HL-60 (cell line): ENCODE data around the gene SLC38A2.

Experiments used
- GABPA ChIP-seq: IDR thresholded peaks from 2 replicates; pipeline ENCODE4 v1.6.1; 2012; ENCODE audit warnings: low read depth
- POLR2AphosphoS5 ChIP-seq: IDR thresholded peaks from 2 replicates; pipeline ENCODE4 v1.6.1; 2012; ENCODE audit warnings: low read depth
- SPI1 ChIP-seq: IDR thresholded peaks from 2 replicates; pipeline ENCODE4 v1.6.1; 2012; ENCODE audit warnings: low read depth, mild to moderate bottlenecking, borderline replicate concordance
- TF ChIP-seq, protein P1 (sequence below): IDR thresholded peaks from one replicate; pipeline ENCODE4 v1.5.1; 2011; ENCODE audit warnings: low read length, control low read depth, inconsistent platforms; ENCODE audit not compliant: insufficient read depth
- TF ChIP-seq, protein P2 (sequence below): IDR thresholded peaks from 2 replicates; pipeline ENCODE4 v1.6.1; 2012; ENCODE audit warnings: low read depth; ENCODE audit not compliant: insufficient replicate concordance

DNA sequence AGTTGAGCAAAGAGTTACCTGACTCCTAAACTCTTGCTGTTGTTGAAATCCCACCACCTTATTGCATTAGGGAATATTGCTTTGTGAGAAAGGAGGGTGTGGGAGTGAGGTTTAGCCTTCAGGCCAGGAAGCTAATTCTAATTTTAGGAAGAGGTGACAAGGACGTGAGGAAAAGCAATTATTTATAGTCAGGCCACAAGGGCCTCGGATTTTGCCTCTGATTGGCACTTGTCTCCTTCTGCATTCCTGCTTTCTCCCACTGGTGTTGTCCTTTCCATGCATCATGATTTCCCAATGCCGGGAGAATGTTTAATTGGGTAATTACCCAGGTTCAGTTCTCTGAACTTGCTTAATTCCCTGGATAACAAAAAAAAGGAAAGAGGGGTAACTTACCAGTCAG, 37.9 kb upstream of the SLC38A2 start:
- TF ChIP-seq, protein P1, sequence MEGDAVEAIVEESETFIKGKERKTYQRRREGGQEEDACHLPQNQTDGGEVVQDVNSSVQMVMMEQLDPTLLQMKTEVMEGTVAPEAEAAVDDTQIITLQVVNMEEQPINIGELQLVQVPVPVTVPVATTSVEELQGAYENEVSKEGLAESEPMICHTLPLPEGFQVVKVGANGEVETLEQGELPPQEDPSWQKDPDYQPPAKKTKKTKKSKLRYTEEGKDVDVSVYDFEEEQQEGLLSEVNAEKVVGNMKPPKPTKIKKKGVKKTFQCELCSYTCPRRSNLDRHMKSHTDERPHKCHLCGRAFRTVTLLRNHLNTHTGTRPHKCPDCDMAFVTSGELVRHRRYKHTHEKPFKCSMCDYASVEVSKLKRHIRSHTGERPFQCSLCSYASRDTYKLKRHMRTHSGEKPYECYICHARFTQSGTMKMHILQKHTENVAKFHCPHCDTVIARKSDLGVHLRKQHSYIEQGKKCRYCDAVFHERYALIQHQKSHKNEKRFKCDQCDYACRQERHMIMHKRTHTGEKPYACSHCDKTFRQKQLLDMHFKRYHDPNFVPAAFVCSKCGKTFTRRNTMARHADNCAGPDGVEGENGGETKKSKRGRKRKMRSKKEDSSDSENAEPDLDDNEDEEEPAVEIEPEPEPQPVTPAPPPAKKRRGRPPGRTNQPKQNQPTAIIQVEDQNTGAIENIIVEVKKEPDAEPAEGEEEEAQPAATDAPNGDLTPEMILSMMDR = no peak
- TF ChIP-seq, protein P2, sequence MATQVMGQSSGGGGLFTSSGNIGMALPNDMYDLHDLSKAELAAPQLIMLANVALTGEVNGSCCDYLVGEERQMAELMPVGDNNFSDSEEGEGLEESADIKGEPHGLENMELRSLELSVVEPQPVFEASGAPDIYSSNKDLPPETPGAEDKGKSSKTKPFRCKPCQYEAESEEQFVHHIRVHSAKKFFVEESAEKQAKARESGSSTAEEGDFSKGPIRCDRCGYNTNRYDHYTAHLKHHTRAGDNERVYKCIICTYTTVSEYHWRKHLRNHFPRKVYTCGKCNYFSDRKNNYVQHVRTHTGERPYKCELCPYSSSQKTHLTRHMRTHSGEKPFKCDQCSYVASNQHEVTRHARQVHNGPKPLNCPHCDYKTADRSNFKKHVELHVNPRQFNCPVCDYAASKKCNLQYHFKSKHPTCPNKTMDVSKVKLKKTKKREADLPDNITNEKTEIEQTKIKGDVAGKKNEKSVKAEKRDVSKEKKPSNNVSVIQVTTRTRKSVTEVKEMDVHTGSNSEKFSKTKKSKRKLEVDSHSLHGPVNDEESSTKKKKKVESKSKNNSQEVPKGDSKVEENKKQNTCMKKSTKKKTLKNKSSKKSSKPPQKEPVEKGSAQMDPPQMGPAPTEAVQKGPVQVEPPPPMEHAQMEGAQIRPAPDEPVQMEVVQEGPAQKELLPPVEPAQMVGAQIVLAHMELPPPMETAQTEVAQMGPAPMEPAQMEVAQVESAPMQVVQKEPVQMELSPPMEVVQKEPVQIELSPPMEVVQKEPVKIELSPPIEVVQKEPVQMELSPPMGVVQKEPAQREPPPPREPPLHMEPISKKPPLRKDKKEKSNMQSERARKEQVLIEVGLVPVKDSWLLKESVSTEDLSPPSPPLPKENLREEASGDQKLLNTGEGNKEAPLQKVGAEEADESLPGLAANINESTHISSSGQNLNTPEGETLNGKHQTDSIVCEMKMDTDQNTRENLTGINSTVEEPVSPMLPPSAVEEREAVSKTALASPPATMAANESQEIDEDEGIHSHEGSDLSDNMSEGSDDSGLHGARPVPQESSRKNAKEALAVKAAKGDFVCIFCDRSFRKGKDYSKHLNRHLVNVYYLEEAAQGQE = no peak
- TF ChIP-seq POLR2AphosphoS5 = no peak
- TF ChIP-seq SPI1 = no peak
- no peak for TF ChIP-seq GABPA
